ENCODE measurements around the gene ZNF71.

The ZNF71 gene

DNA sequence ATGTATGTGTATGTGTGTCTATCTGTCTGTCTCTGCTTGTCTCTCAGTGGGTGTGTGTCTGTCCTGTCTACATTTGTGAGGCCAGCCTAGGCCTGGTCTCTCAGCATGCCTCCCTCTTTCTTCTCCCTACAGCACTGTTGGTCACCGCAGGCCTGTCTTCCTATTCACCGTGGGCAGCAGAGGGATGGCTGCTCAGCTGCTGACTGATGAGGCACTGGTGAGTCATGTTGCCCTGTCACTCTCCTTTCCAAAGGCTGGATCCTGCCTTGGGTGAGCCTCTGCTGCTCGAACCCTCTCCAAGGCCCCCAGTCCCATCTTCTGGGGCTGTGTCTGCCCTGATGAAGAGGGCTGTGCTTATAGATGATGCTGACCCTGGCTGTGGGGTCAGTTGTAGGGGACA is 6.3 kb downstream of the ZNF71 start:
- H3K4me3 ChIP-seq (ENCODE audit: low read depth, low read length): no peak overlapping the region
- TF ChIP-seq CTCF (IDR thresholded peaks at IDR 0.05; ENCODE audit: low read depth, low read length, missing control alignments): no peak
- no peak for DNase-seq (ENCODE audit: low read depth)

DNA sequence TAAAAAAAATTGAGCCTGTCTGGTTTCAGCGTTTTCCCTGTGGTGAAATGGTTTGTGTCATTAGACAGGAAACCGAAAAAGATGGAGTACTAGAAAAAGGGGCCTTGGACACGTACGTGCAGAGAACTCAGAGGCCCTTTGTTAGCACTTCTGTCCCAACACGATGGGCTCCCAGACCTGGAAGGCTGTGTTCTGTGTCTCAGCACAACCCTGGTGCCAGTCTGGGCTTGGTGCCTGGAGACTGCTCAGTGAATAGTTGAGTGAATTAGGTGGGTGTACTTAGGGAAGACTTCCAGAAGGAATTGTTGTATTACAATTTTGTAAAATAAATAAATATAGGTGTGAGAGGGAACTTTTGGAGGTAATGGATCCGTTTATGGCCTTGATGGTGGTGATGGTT is 8.7 kb downstream of the ZNF71 start:
- no peak overlapping the region for H3K4me3 ChIP-seq (ENCODE audit: low read depth, low read length)
- TF ChIP-seq CTCF (IDR thresholded peaks at IDR 0.05; ENCODE audit: low read depth, low read length, missing control alignments): no peak
- no peak for DNase-seq (ENCODE audit: low read depth)

GRCh38 chr19:56608274-56608964 is 13.3 kb downstream of the ZNF71 start:
- no peak for TF ChIP-seq CTCF (IDR thresholded peaks at IDR 0.05; ENCODE audit: low read depth, low read length, missing control alignments)
- no peak for DNase-seq (ENCODE audit: low read depth)
- H3K4me3 ChIP-seq (ENCODE audit: low read depth, low read length): no peak overlapping the region

DNA sequence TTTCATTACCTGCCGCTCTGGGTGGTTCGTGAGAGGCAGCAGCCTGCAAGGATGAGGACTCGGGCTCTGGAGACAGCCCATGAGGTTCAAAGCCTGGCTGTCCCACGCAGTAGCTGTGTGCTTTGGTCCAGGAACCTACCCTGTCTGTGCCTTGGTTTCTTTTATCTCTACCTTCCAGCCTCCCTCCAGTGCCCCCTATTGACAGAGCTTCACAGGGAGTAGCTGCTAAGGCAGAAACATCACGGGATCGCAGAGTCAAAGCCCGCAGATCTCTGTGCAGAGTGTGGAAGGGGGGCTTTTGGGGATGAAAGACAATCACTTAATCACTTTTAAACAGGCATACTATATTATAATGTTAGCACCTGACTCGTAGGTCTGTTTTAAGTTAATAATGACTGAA is 16.2 kb downstream of the ZNF71 start:
- TF ChIP-seq CTCF (IDR thresholded peaks at IDR 0.05; ENCODE audit: low read depth, low read length, missing control alignments): no peak
- H3K4me3 ChIP-seq (ENCODE audit: low read depth, low read length): no peak overlapping the region
- DNase-seq (ENCODE audit: low read depth): no peak

DNA sequence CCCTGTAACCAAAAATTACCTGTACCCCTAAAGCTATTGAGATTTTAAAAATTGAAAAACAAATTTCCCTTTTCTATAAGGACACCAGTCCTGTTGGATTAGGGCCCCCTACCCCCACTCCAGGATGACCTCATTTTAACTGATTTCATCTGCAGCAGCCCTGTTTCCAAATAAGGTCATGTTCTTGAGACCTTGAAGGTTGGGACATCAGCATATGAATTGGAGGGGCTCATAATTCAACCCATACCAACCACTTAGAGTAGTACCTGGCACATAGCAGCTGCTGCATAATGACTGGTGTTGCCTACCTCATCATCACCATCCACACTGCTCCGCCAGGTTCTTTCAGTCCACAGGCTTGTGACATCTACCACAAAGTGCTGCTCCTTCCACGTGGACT is 17.6 kb downstream of the ZNF71 start:
- DNase-seq (ENCODE audit: low read depth): no peak
- no peak for TF ChIP-seq CTCF (IDR thresholded peaks at IDR 0.05; ENCODE audit: low read depth, low read length, missing control alignments)
- no peak overlapping the region for H3K4me3 ChIP-seq (ENCODE audit: low read depth, low read length)

- H3K4me3 ChIP-seq (ENCODE audit: low read depth, low read length): no peak overlapping the region
- DNase-seq (ENCODE audit: low read depth): no peak
- no peak for TF ChIP-seq CTCF (IDR thresholded peaks at IDR 0.05; ENCODE audit: low read depth, low read length, missing control alignments)
These were observed 18.5 kb downstream of the ZNF71 start for GRCh38 chr19:56613639-56614038.

DNA sequence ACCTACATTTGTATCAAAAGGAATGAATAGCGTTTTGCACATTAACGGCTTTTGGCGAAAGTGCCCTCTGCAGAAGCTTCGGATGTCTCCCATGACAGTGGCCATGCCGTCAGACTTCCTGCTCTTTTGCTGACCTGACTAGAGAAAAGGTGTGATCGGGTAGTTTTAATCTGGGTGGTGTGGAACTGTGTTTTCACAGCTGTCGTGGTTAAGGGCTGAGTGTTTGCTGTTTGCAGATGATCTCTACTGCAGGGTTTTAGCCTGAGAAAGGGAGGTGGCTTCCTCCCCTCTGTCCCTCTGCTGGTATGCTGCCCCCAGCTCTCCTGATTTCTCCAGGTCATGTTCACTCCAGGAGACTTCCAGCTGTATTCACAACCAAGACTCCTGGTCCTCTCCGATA is 22.4 kb downstream of the ZNF71 start:
- H3K4me3 ChIP-seq (ENCODE audit: low read depth, low read length): no peak overlapping the region
- TF ChIP-seq CTCF (IDR thresholded peaks at IDR 0.05; ENCODE audit: low read depth, low read length, missing control alignments): no peak
- no peak for DNase-seq (ENCODE audit: low read depth)

Measured in GM12864 (cell line).